ENCODE results near the gene PTPN3. TPM values are rescaled to one million over a fixed set of nuclear protein-coding genes. Genes with fewer than 3 reads are reported as not detected.

PTPN3 gene
- total and polyA plus RNA-seq, 2 experiments from 2014 or later = 0.84 to 2.1 TPM

- Histone ChIP-seq H3K9me3 (ENCODE audit: low read depth) (no peaks in the 10 kb centered on the region), H3K4me1 (ENCODE audit: low read depth) (peaks cover 36% of the 10 kb centered on the region), H3K27ac (no peak overlapping the region), H3K27me3 (no peaks in the 10 kb centered on the region), H3K36me3 (no peaks in the 10 kb centered on the region), H3K4me3 (no peak overlapping the region)
- no peak for TF ChIP-seq CTCF (IDR thresholded peaks at IDR 0.05; ENCODE audit: low read depth, low read length)
- no peak for DNase-seq (ENCODE audit: low read depth in 1 of 2, low spot score in 1 of 2)
Observed at GRCh38 chr9:109419531-109419930, 78.6 kb downstream of the PTPN3 start.

- H3K27ac ChIP-seq = no peak overlapping the region
- no peaks in the 10 kb centered on the region for H3K27me3 ChIP-seq
- peaks cover 36% of the 10 kb centered on the region for H3K4me1 ChIP-seq (ENCODE audit: low read depth)
- no peak for TF ChIP-seq CTCF (IDR thresholded peaks at IDR 0.05; ENCODE audit: low read depth, low read length)
- H3K4me3 ChIP-seq = no peak overlapping the region
- no peak for DNase-seq (ENCODE audit: low read depth in 1 of 2, low spot score in 1 of 2)
- H3K9me3 ChIP-seq (ENCODE audit: low read depth) = no peaks in the 10 kb centered on the region
- H3K36me3 ChIP-seq = no peaks in the 10 kb centered on the region
Observed at GRCh38 chr9:109418827-109419226, 79.3 kb downstream of the PTPN3 start.

- DNase-seq (ENCODE audit: low read depth in 1 of 2, low spot score in 1 of 2) = no peak
- no peak overlapping the region for H3K27ac ChIP-seq
- H3K36me3 ChIP-seq = no peaks in the 10 kb centered on the region
- H3K4me3 ChIP-seq = no peak overlapping the region
- no peaks in the 10 kb centered on the region for H3K9me3 ChIP-seq (ENCODE audit: low read depth)
- no peak for TF ChIP-seq CTCF (IDR thresholded peaks at IDR 0.05; ENCODE audit: low read depth, low read length)
- H3K4me1 ChIP-seq (ENCODE audit: low read depth) = peaks cover 35% of the 10 kb centered on the region
- no peaks in the 10 kb centered on the region for H3K27me3 ChIP-seq
Observed at GRCh38 chr9:109417585-109418544, 80.2 kb downstream of the PTPN3 start.

GRCh38 chr9:109417054-109417453, 81.1 kb downstream of the PTPN3 start:
- no peak for DNase-seq (ENCODE audit: low read depth in 1 of 2, low spot score in 1 of 2)
- no peak for TF ChIP-seq CTCF (IDR thresholded peaks at IDR 0.05; ENCODE audit: low read depth, low read length)
- peaks cover 27% of the 10 kb centered on the region for H3K4me1 ChIP-seq (ENCODE audit: low read depth)
- H3K27ac ChIP-seq = no peak overlapping the region
- H3K4me3 ChIP-seq = no peak overlapping the region
- no peaks in the 10 kb centered on the region for H3K36me3 ChIP-seq
- no peaks in the 10 kb centered on the region for H3K27me3 ChIP-seq
- H3K9me3 ChIP-seq (ENCODE audit: low read depth) = no peaks in the 10 kb centered on the region

GRCh38 chr9:109416135-109416706, 81.9 kb downstream of the PTPN3 start:
- Histone ChIP-seq H3K27me3 (no peaks in the 10 kb centered on the region), H3K27ac (no peak overlapping the region), H3K4me3 (no peak overlapping the region), H3K9me3 (ENCODE audit: low read depth) (no peaks in the 10 kb centered on the region), H3K36me3 (no peaks in the 10 kb centered on the region), H3K4me1 (ENCODE audit: low read depth) (peaks cover 19% of the 10 kb centered on the region)
- TF ChIP-seq CTCF (IDR thresholded peaks at IDR 0.05; ENCODE audit: low read depth, low read length) = no peak
- no peak for DNase-seq (ENCODE audit: low read depth in 1 of 2, low spot score in 1 of 2)
